GM11168 (cell line): ENCODE data around the gene EPB41L3.

ENCODE experiments used
- in situ Hi-C: fragments of 300-500 bp; cut with MboI; formaldehyde crosslinking; loops from one replicate; pipeline ENCODE4 v1.12.0; 2022; ENCODE audit warnings: low sequenced_read_pairs; ENCODE audit not compliant: unreplicated experiment

Gene EPB41L3

GRCh38 chr18:5420906-5421305 is 122.9 kb downstream of the EPB41L3 start:
- in situ Hi-C loops: no loop called here

GRCh38 chr18:5419601-5420000 is 124.2 kb downstream of the EPB41L3 start:
- in situ Hi-C loops: no loop called here

- in situ Hi-C loops: no loop called here
Measured at GRCh38 chr18:5419030-5419429, 124.8 kb downstream of the EPB41L3 start.

DNA sequence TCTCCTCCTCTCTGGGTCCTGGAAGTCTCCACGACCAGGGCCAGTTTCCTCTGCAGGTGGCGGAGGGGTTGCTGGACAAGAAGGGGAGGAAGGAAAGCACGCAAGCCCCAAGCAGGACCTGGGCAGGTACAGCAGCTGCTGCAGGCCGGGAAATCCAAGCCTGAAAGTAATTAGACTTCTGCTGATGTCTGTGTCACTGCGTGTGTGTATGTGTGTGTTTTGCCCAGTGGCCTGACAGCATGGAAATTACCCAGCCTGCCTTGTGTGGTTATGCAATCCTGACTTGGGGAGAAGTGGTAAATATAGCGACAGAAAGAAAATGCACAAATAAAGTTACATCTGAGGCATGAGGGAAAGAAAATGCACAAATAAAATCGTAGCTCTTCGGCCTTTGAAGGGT is 126.5 kb downstream of the EPB41L3 start:
- in situ Hi-C loops: no loop called here

DNA sequence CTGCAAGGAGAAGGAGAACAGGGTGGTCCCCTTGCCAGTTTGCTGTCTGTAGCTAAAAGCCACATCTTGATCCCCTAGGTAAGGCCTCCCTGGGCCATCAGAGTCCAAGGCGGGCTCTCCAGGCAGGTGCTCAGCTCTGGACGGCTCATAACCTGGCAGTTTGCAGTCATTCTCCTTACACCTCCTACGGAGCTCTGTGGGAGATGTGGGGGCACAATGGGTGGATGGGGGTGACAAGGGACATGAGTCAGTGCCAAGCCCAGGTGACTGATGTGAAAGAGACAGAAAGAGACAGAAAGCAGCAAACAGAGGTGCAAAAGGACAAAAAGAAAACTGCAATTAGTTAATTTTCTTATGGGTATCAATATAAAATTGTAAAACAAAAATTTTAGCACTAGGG is 127.7 kb downstream of the EPB41L3 start:
- in situ Hi-C loops: no loop called here

DNA sequence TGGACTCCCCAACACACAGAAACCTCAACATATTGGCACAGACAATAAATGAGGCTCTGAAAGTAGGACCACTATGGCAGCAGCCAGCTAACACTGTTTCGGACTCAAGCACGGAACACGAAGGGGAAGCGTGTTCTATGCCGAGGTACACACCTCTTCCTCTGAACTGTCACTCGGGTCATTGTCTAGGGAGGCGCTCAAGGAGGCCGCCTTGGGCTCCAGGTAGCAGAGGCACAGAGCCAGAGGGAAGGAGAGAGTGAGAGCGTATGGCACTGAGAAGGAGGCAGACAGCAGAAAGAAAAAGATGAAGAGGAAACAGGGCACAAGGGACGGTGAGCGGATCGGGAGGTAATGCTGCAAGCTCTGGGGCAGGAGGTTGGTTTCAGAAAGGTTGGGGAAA is 128.1 kb downstream of the EPB41L3 start:
- in situ Hi-C loops: no loop called here

DNA sequence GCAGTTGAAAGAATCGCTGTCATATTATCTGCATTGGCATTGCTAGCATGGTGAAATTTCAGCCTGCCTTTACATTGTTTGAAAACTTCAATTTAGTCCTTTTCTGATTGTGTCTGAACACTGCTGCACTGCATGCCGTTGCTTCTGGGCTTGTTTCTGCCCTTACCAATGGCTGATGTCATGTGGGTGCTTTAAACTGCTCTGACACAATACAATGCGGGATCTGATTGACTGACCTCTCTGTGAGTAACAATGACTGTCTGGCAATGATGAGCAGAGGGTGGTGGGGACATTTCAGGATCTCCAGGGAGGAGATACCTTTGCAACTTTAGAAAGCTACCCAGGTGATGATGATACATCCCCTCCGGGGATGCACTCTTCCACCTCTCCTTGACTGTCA is 128.8 kb downstream of the EPB41L3 start:
- in situ Hi-C loops: no loop called here

DNA sequence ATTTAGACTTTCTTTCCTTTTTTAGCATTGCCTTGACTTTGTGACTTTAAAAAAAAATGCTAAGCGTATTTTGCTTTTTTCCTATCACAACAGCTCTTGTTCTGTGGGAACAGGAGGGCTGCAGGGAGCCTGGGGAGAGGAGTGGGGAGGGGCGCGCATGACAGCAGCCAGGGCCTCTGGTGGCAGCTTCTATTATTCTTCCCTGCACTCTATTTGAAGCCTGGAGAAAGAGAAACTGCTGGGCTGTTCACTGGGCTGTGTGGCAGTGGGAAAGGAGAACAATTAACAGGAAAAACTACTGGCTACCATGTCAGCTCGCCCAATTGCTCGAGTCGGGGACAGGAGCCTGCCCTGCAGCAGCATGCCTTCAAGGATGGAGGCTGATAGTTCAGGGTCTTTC is 129.3 kb downstream of the EPB41L3 start:
- in situ Hi-C loops: no loop called here

- in situ Hi-C loops: no loop called here
Measured at GRCh38 chr18:5413447-5413846, 130.3 kb downstream of the EPB41L3 start.

GRCh38 chr18:5410582-5410981 is 133.2 kb downstream of the EPB41L3 start:
- in situ Hi-C loops: no loop called here

GRCh38 chr18:5398269-5398668 is 145.5 kb downstream of the EPB41L3 start:
- in situ Hi-C loops: no loop called here

DNA sequence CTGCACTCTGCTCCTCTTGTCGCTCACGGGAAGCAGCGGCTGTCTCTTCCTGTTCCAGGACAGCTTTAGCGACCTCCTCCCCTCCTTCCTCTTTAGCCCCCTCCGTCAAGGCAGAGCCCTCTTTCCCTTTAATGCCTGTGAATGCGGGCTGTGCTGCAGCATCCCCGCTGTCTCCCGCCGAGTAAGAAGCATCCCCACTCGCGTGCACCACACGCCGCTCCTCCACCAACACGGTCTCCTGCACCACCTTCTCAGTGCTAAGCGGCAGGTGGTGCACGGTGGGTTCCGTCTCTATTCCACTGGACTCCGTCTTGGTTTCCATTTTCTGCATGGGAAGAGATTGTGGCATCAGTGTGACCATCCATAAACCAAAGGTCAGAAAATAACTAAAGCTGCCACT is 146.7 kb downstream of the EPB41L3 start:
- in situ Hi-C loops: no loop called here

DNA sequence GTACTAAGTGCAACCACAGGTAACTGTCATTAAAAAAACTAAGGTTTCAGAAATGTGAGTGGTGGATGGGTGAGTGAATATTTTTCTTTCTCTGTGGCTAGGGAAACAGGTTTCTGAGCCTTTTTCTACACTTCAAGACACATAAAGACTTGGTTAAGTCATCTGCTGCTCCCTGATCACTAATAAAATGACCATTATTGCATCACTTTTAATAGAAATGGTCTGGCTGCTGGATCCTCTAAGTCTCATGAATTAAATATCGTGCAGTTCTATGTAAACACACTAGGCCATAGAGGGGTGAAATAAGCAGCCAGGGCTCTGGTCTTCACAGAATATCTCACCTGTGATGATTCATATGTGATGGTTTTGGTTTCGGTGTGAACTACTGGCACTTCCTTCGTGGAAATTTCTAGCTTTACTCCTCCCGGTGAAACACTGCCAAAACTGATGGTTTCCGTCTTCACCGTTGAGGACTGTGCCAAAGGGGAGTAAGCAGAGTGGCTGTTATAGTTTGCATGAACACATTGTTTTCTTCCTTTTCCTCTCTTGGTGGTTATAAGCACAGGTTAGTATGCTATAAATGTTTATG is 147.8 kb downstream of the EPB41L3 start:
- in situ Hi-C loops: no loop called here

- in situ Hi-C loops: no loop called here
Measured at GRCh38 chr18:5393779-5394178, 150.0 kb downstream of the EPB41L3 start.

GRCh38 chr18:5391409-5391808 is 152.4 kb downstream of the EPB41L3 start:
- in situ Hi-C loops: no loop called here

DNA sequence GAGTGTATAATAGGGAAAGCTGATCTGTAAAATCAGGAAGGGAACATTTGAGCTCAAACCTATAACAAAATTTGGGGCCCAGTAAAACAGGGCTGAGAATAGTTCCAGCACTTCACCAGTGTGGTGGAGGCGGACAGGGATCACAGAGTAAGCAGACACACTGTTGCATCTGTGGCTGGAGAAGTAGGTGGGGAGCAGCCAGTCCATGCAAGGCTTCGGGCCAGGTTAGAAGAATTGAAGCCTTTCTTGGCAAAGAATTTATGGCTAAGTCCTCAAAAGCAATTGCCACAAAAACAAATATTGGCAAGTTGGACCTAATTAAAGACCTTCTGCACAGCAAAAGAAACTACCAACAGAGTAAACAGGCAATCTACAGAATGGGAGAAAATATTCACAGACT is 154.4 kb downstream of the EPB41L3 start:
- in situ Hi-C loops: no loop called here

- in situ Hi-C loops: no loop called here
Measured at GRCh38 chr18:5388896-5389295, 154.9 kb downstream of the EPB41L3 start.

DNA sequence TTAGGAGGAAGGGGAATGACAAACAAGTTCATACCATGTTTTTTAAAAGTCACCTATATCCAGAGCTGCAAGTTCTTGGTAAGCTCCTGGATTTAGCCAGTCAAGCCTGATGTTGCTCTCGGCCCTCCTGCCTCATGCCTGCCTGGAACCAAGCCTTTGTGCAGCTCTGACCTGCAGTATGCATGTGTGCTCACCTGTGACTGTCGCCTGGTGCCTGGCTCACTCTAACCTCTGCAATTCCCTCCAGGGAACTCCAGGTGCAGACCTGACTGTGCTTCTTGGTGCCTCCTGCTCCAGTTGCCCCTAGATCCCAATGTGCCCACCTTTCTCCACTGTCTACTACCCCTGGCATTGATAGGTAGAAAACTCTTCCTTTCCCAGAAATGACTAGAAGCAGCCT is 163.2 kb downstream of the EPB41L3 start:
- in situ Hi-C loops: no loop called here

DNA sequence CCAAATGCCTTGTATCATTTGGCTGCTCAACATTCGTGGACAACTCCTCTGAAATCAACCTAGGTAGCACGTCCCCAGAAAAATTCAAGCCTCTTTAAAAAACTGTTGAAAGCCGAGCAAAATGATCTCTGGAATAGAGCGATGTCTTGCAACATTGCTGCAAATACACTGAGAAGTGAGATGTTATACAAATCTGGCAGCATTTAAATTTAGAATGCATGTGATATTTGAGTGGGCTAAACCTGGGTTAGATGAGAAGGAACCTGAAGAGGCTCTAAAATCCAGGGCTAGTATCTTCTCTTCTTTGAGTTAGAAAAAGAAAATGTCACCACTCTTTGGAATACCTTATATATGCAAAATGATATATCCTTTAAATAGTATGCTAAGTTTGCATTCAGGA is 166.8 kb downstream of the EPB41L3 start:
- in situ Hi-C loops: no loop called here

GRCh38 chr18:5370332-5370731 is 173.5 kb downstream of the EPB41L3 start:
- in situ Hi-C loops: no loop called here

- in situ Hi-C loops: no loop called here
Measured at GRCh38 chr18:5369513-5369912, 174.3 kb downstream of the EPB41L3 start.

DNA sequence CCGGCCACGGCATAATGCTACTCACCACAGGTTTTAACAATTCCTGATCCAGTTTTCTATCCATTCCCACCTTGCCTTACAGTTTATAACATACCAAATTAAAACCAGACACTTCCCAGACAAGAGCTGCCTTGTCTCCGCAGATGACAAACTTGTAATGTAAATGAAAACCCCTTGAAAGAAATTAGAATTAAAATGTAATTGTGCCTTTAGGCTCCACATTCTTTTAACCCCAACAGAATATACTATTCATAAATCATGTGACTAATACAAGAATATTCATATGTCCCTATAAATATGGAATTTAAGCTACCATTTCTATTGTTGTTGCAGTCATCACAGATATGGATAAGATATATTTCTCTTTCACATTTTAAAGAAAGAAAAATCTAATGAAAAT is 178.4 kb downstream of the EPB41L3 start:
- in situ Hi-C loops: no loop called here

DNA sequence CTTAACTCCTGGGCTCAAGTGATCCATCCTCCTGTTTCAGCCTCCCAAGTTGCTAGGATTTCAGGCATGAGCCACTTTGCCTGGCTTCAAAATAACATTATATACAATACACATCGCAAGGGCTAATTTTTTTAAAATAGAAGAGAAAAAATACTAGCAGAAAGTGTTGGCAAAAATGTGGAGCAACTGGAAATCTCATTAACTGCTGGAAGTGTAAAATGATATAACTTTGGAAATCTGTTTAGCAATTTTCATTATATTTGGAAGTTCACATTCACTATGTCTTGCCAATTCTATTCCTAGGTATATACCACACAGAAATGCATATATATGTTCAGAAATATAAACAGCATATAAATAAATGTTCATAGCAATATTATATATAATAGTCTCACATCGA is 193.2 kb downstream of the EPB41L3 start:
- in situ Hi-C loops: no loop called here
